SK-N-SH treated with all-trans-retinoic acid at 6 μM for 48 hours (cell line): ENCODE results near the gene CRADD.

Experiments
- BACH2 ChIP-seq: fragments of 250-450 bp; sonication (Bioruptor Pico); IDR thresholded peaks from 2 replicates; pipeline ENCODE4 v1.9.0; 2021; ENCODE audit warnings: mild to moderate bottlenecking, borderline replicate concordance
- CREB5 ChIP-seq: fragments of 250-450 bp; sonication (Bioruptor Pico); IDR thresholded peaks from 2 replicates; pipeline ENCODE4 v1.5.1; 2020; ENCODE audit warnings: low read depth, mild to moderate bottlenecking, moderate library complexity
- CSDC2 ChIP-seq: fragments of 250-450 bp; sonication (Bioruptor Pico); IDR thresholded peaks from 2 replicates; pipeline ENCODE4 v1.5.0; 2020; ENCODE audit warnings: mild to moderate bottlenecking, moderate library complexity
- CSRNP3 ChIP-seq: fragments of 250-450 bp; sonication (Bioruptor Pico); IDR thresholded peaks from 2 replicates; pipeline ENCODE4 v1.5.1; 2021; ENCODE audit warnings: mild to moderate bottlenecking, moderate library complexity
- ESRRG ChIP-seq: fragments of 250-450 bp; sonication (Bioruptor Pico); IDR thresholded peaks from 2 replicates; pipeline ENCODE4 v1.6.1; 2021; ENCODE audit warnings: mild to moderate bottlenecking
- GLIS3 ChIP-seq: fragments of 250-450 bp; sonication (Bioruptor Pico); IDR thresholded peaks from 2 replicates; pipeline ENCODE4 v1.5.0; 2020; ENCODE audit warnings: mild to moderate bottlenecking, moderate library complexity
- ISL1 ChIP-seq: fragments of 250-450 bp; sonication (Bioruptor Pico); IDR thresholded peaks from 2 replicates; pipeline ENCODE4 v2.1.2; 2022; ENCODE audit warnings: mild to moderate bottlenecking, moderate library complexity
- PATZ1 ChIP-seq: fragments of 250-450 bp; sonication (Bioruptor Pico); IDR thresholded peaks from 2 replicates; pipeline ENCODE4 v1.8.0; 2020; ENCODE audit warnings: mild to moderate bottlenecking, moderate library complexity, borderline replicate concordance
- PPARA ChIP-seq: fragments of 250-450 bp; sonication (Bioruptor Pico); IDR thresholded peaks from 2 replicates; pipeline ENCODE4 v1.5.0; 2020; ENCODE audit warnings: mild to moderate bottlenecking, borderline replicate concordance
- RARB ChIP-seq: fragments of 250-450 bp; sonication (Bioruptor Pico); IDR thresholded peaks from 2 replicates; pipeline ENCODE4 v1.8.0; 2021; ENCODE audit warnings: mild to moderate bottlenecking, moderate library complexity
- SNAI2 ChIP-seq: fragments of 250-450 bp; sonication (Bioruptor Pico); IDR thresholded peaks from 2 replicates; pipeline ENCODE4 v1.5.0; 2020; ENCODE audit warnings: mild to moderate bottlenecking, moderate library complexity
- ZFP3 ChIP-seq: fragments of 250-450 bp; sonication (Bioruptor Pico); IDR thresholded peaks from 2 replicates; pipeline ENCODE4 v1.5.0; 2020; ENCODE audit warnings: mild to moderate bottlenecking, moderate library complexity
- ZNF8 ChIP-seq: fragments of 450-650 bp; formaldehyde crosslinking; IDR thresholded peaks from 2 replicates; pipeline ENCODE4 v1.5.0; 2020; ENCODE audit warnings: mild to moderate bottlenecking, moderate library complexity

GRCh38 chr12:93856611-93857010 lies 179.4 kb downstream of the CRADD start:
- TF ChIP-seq CSDC2 (CRISPR knock-in tag) (no peak), SNAI2 (CRISPR knock-in tag) (no peak), CREB5 (no peak), RARB (CRISPR knock-in tag) (no peak), PATZ1 (CRISPR knock-in tag) (no peak), ZNF8 (CRISPR knock-in tag) (no peak), PPARA (CRISPR knock-in tag) (no peak), ZFP3 (no peak), GLIS3 (CRISPR knock-in tag) (no peak), ESRRG (no peak), ISL1 (CRISPR knock-in tag) (no peak), BACH2 (no peak), CSRNP3 (CRISPR knock-in tag) (no peak)
